H1 (cell line): ENCODE results near the gene GTSE1. TPM values are rescaled to one million over a fixed set of nuclear protein-coding genes. Genes with fewer than 3 reads are reported as not detected.

Experiments used
- ATF2 ChIP-seq: IDR thresholded peaks from 2 replicates; pipeline ENCODE4 v1.6.1; 2012; ENCODE audit warnings: low read length, inconsistent platforms
- ATF3 ChIP-seq: IDR thresholded peaks from 2 replicates; pipeline ENCODE4 v1.6.1; 2011; ENCODE audit warnings: low read depth, mild to moderate bottlenecking, low read length; ENCODE audit not compliant: insufficient read depth
- BACH1 ChIP-seq: IDR thresholded peaks from 2 replicates; pipeline ENCODE4 v1.6.1; 2012; ENCODE audit warnings: low read length, improper control_type of control experiment
- CBX5 ChIP-seq: fragments of 300-800, 300-1000 bp; sonication (generic); IDR thresholded peaks from 2 replicates; pipeline ENCODE4 v1.7.1; 2016; ENCODE audit warnings: antibody characterized with exemption, low read length, low read depth
- CHD2 ChIP-seq: IDR thresholded peaks from 2 replicates; pipeline ENCODE4 v1.6.1; 2012; ENCODE audit warnings: low read length, improper control_type of control experiment
- EP300 ChIP-seq, 2 experiments: IDR thresholded peaks; 1 replicate in 1 of 2; 2 replicates in 1 of 2; pipeline ENCODE4 v1.6.1; 2011 to 2012; ENCODE audit warnings: low read depth in 2 of 2, low read length in 2 of 2, mild to moderate bottlenecking in 2 of 2, borderline replicate concordance in 1 of 2, inconsistent platforms in 1 of 2, moderate library complexity in 1 of 2
- FOSL1 ChIP-seq: IDR thresholded peaks from 2 replicates; pipeline ENCODE4 v1.6.1; 2011; ENCODE audit warnings: mild to moderate bottlenecking, low read depth, low read length, moderate library complexity; ENCODE audit not compliant: insufficient read depth
- JUN ChIP-seq: IDR thresholded peaks from 2 replicates; pipeline ENCODE4 v1.6.1; 2011; ENCODE audit warnings: low read depth, mild to moderate bottlenecking, improper control_type of control experiment, low read length
- KDM4A ChIP-seq: IDR thresholded peaks from one replicate; pipeline ENCODE4 v1.7.1; 2012; ENCODE audit warnings: low read depth, mild to moderate bottlenecking, moderate library complexity, low read length, inconsistent platforms; ENCODE audit not compliant: severe bottlenecking
- KDM5A ChIP-seq: fragments of 200-600 bp; IDR thresholded peaks from 2 replicates; pipeline ENCODE4 v1.7.1; 2012; ENCODE audit warnings: mild to moderate bottlenecking, low read length, inconsistent platforms, mixed read lengths
- NRF1 ChIP-seq: IDR thresholded peaks from 2 replicates; pipeline ENCODE4 v1.6.1; 2011; ENCODE audit warnings: mild to moderate bottlenecking, low read depth, low read length, improper control_type of control experiment
- PHF8 ChIP-seq: fragments of 200-600 bp; sonication (generic); conservative IDR thresholded peaks from 2 replicates; pipeline ENCODE4 v1.7.1; 2012; ENCODE audit warnings: low read depth, mild to moderate bottlenecking, inconsistent platforms, low read length, moderate library complexity
- POLR2A ChIP-seq, 2 experiments: IDR thresholded peaks; 1 replicate in 1 of 2; 2 replicates in 1 of 2; pipeline ENCODE4 v1.6.1; 2011; ENCODE audit warnings: low read depth in 2 of 2, low read length in 2 of 2, mild to moderate bottlenecking in 2 of 2; ENCODE audit errors: control extremely low read depth in 1 of 2
- POLR2AphosphoS5 ChIP-seq: IDR thresholded peaks from 2 replicates; pipeline ENCODE4 v1.6.1; 2011; ENCODE audit warnings: low read depth, low read length
- RBBP5 ChIP-seq: IDR thresholded peaks from 2 replicates; pipeline ENCODE4 v1.7.1; 2012; ENCODE audit warnings: low read depth, mild to moderate bottlenecking, inconsistent platforms, low read length, moderate library complexity, borderline replicate concordance
- RFX5 ChIP-seq: IDR thresholded peaks from 2 replicates; pipeline ENCODE4 v1.6.1; 2011; ENCODE audit warnings: low read depth, low read length, improper control_type of control experiment, borderline replicate concordance
- SIN3A ChIP-seq, 2 experiments: IDR thresholded peaks in 1 of 2; conservative IDR thresholded peaks in 1 of 2; 2 replicates each; pipeline ENCODE4 v1.6.1; 2011 to 2012; ENCODE audit warnings: low read length in 2 of 2, improper control_type of control experiment in 1 of 2, low read depth in 1 of 2, mild to moderate bottlenecking in 1 of 2
- SRF ChIP-seq: IDR thresholded peaks from 2 replicates; pipeline ENCODE4 v1.6.1; 2011; ENCODE audit warnings: mild to moderate bottlenecking, low read depth, low read length, moderate library complexity
- TBP ChIP-seq: IDR thresholded peaks from 2 replicates; pipeline ENCODE4 v1.6.1; 2011; ENCODE audit warnings: low read depth, low read length, improper control_type of control experiment
- TCF12 ChIP-seq: IDR thresholded peaks from 2 replicates; pipeline ENCODE4 v1.6.1; 2011; ENCODE audit warnings: low read depth, mild to moderate bottlenecking, low read length
- TEAD4 ChIP-seq: IDR thresholded peaks from 2 replicates; pipeline ENCODE4 v1.6.1; 2012; ENCODE audit warnings: low read depth, low read length, inconsistent platforms, mixed read lengths
- polyA plus RNA-seq, 7 experiments: library from polyadenylated mRNA; depleted of rRNA in 3 of 7; stranded (reverse) in 5 of 7; unstranded in 2 of 7; fragments of >200 nt in 5 of 7; fragments of 200-250 nt in 2 of 7; gene quantifications; 1 replicate in 5 of 7; 2 replicates in 1 of 7; 4 replicates in 1 of 7; pipeline versions ENCODE4 v1.2.1 to v1.2.3, GENCODE V29; 2011 to 2013; ENCODE audit warnings: missing spikeins in 2 of 7, mixed read lengths in 2 of 7
- total RNA-seq: library from RNA; stranded (reverse); fragmentation: NEBNext Ultra II Directional; extraction: Animal tissue kit (Norgen Biotek cat#: 25700); gene quantifications from 2 replicates; pipeline ENCODE4 v1.2.1, GENCODE V29; 2021

Gene GTSE1
- total and polyA plus RNA-seq, 2 of the 8 experiments (the other 6 are each of a cell fraction or from before 2014, with no cell fraction given) = 17.5 to 38.6 TPM

GRCh38 chr22:46335201-46336118 is 38.8 kb downstream of the GTSE1 start, which contains the start of gene TRMU (continued):
- TF ChIP-seq POLR2AphosphoS5 = peak; percentile 76
- no peak for TF ChIP-seq ATF3
- peak; percentile 54; the same call in 1 of the 2 replicates for TF ChIP-seq RBBP5
- TF ChIP-seq JUN = no peak
- TF ChIP-seq TCF12 = 0 out of 2 replicates have a peak, but pooled peaks have one; percentile 10
- peak; percentile 84 for TF ChIP-seq PHF8
- TF ChIP-seq KDM4A = no peak
- peak; percentile 29 to 83 for TF ChIP-seq POLR2A (IDR thresholded peaks at IDR 0.05; ENCODE audit: control extremely low read depth in 1 of 2, low read depth in 2 of 2, low read length in 2 of 2)
- no peak for TF ChIP-seq FOSL1
- TF ChIP-seq CBX5 = no peak
- peak; percentile 47; the same call in 1 of the 2 replicates for TF ChIP-seq TEAD4
- 0 out of 2 replicates have a peak, but pooled peaks have one; percentile 1 for TF ChIP-seq CHD2
- TF ChIP-seq NRF1 = no peak
- TF ChIP-seq BACH1 = no peak; the same call in 1 of the 2 replicates
- TF ChIP-seq RFX5 = no peak
- TF ChIP-seq KDM5A = peak; percentile 49; the same call in 1 of the 2 replicates
- peak; percentile 81; the same call in 1 of the 2 replicates for TF ChIP-seq TBP
- TF ChIP-seq ATF2 = no peak
- peak in 1 of 2 experiments; percentile 44; a peak in 1 of 3 replicates for TF ChIP-seq EP300 (IDR thresholded peaks at IDR 0.05; ENCODE audit: borderline replicate concordance in 1 of 2, low read depth in 2 of 2, low read length in 2 of 2)
- TF ChIP-seq SIN3A (conservative IDR thresholded peaks at IDR 0.05 in 1 of 2, IDR thresholded peaks at IDR 0.05 in 1 of 2; ENCODE audit: low read depth in 1 of 2, low read length in 2 of 2) = peak; percentile 91 to 92; a peak in 3 of 4 replicates
- TF ChIP-seq SRF = 0 out of 2 replicates have a peak, but pooled peaks have one; percentile 11
